GM19468 (cell line): Measurements from ENCODE around the gene BTF3L4.

Experiments
- ATAC-seq: cut with Tn5 transposase; IDR thresholded peaks from one replicate; pipeline ENCODE4 v1.9.1; 2021; ENCODE audit warnings: mild to moderate bottlenecking, moderate library complexity, moderate number of reproducible peaks; ENCODE audit not compliant: unreplicated experiment; ENCODE audit errors: extremely low read depth

Gene BTF3L4

GRCh38 chr1:52119301-52120079 is 63.4 kb downstream of the BTF3L4 start:
- no peak for ATAC-seq

- no peak for ATAC-seq
These were observed 66.3 kb downstream of the BTF3L4 start for GRCh38 chr1:52122384-52122783.

GRCh38 chr1:52123622-52124021 is 67.5 kb downstream of the BTF3L4 start:
- no peak for ATAC-seq

- ATAC-seq = no peak
These were observed 69.8 kb downstream of the BTF3L4 start for GRCh38 chr1:52125736-52126359.

- ATAC-seq = no peak
These were observed 71.4 kb downstream of the BTF3L4 start for GRCh38 chr1:52127181-52128180.

GRCh38 chr1:52139817-52140540 is 83.9 kb downstream of the BTF3L4 start:
- ATAC-seq = no peak
